Mesendoderm (in vitro differentiated cells): Measurements from ENCODE around the gene DCT. TPM values are rescaled to one million over a fixed set of nuclear protein-coding genes. Genes with fewer than 3 reads are reported as not detected.
"Not testable (repeated sequence)": the region's sequence is repeated elsewhere in the genome, so short reads cannot be mapped to it uniquely, and the experiment has no call there.

Experiments used
- DNase-seq: peaks from one replicate; pipeline ENCODE4 v3.0.0; 2013
- H2AK5ac ChIP-seq: 2 replicates; pipeline ENCODE4 v1.6.1; 2013; ENCODE audit warnings: low read length, inconsistent platforms
- H2BK120ac ChIP-seq: 2 replicates; pipeline ENCODE4 v1.6.1; 2013; ENCODE audit warnings: low read depth, mild to moderate bottlenecking, low read length, moderate library complexity, mixed read lengths
- H2BK15ac ChIP-seq: replicated peaks from 2 replicates; pipeline ENCODE4 v1.6.1; 2013; ENCODE audit warnings: low read depth, mild to moderate bottlenecking, moderate library complexity
- H2BK5ac ChIP-seq: 2 replicates; pipeline ENCODE4 v1.6.1; 2013; ENCODE audit warnings: low read length, inconsistent platforms
- H3K18ac ChIP-seq: 2 replicates; pipeline ENCODE4 v1.6.1; 2013; ENCODE audit warnings: mild to moderate bottlenecking, low read length, mixed read lengths
- H3K23ac ChIP-seq: one replicate; pipeline ENCODE4 v1.6.1; 2013; ENCODE audit warnings: low read length
- H3K27ac ChIP-seq: 2 replicates; pipeline ENCODE4 v1.5.1; 2013; ENCODE audit warnings: low read depth, mild to moderate bottlenecking, inconsistent platforms, low read length, moderate library complexity
- H3K27me3 ChIP-seq: 2 replicates; pipeline ENCODE4 v1.6.1; 2013; ENCODE audit warnings: low read length, control low read depth, mild to moderate bottlenecking, inconsistent platforms; ENCODE audit not compliant: insufficient read depth, poor library complexity
- H3K36me3 ChIP-seq: 2 replicates; pipeline ENCODE4 v1.6.1; 2013; ENCODE audit warnings: low read length, inconsistent platforms; ENCODE audit not compliant: control insufficient read depth, insufficient read depth
- H3K4ac ChIP-seq: one replicate; pipeline ENCODE4 v1.6.1; 2013; ENCODE audit warnings: low read depth, mild to moderate bottlenecking, low read length, moderate library complexity
- H3K4me1 ChIP-seq: 2 replicates; pipeline ENCODE4 v1.6.1; 2013; ENCODE audit warnings: low read depth, low read length, inconsistent platforms; ENCODE audit not compliant: control insufficient read depth
- H3K4me2 ChIP-seq: 2 replicates; pipeline ENCODE4 v1.6.1; 2013; ENCODE audit warnings: low read length
- H3K4me3 ChIP-seq: 2 replicates; pipeline ENCODE4 v1.5.1; 2013; ENCODE audit warnings: mild to moderate bottlenecking, low read length
- H3K56ac ChIP-seq: one replicate; pipeline ENCODE4 v1.6.1; 2013; ENCODE audit warnings: low read length
- H3K79me1 ChIP-seq: 2 replicates; pipeline ENCODE4 v1.6.1; 2013; ENCODE audit warnings: low read length, inconsistent platforms
- H3K79me2 ChIP-seq: 2 replicates; pipeline ENCODE4 v1.6.1; 2013; ENCODE audit warnings: mild to moderate bottlenecking, low read length; ENCODE audit not compliant: control insufficient read depth, insufficient read depth
- H3K9ac ChIP-seq: 2 replicates; pipeline ENCODE4 v1.6.1; 2013; ENCODE audit warnings: low read length, inconsistent platforms
- H4K5ac ChIP-seq: one replicate; pipeline ENCODE4 v1.6.1; 2013; ENCODE audit warnings: low read length
- H4K8ac ChIP-seq: one replicate; pipeline ENCODE4 v1.6.1; 2013; ENCODE audit warnings: low read depth, mild to moderate bottlenecking, control low read depth, low read length, moderate library complexity
- WGBS: extraction: QIAGEN DNeasy Blood & Tissue Kit; methylation state at CpG from one replicate; pipeline ENCODE4 v1.1.7; 2013; ENCODE audit warnings: low lambda C conversion rate, missing lambda C conversion rate; ENCODE audit not compliant: insufficient coverage; ENCODE audit errors: extremely low coverage; 5-methylcytosine and 5-hydroxymethylcytosine counted together
- polyA plus RNA-seq, 2 experiments: library from polyadenylated mRNA; stranded (reverse); fragments of 200-250 nt; gene quantifications; one replicate each; pipeline ENCODE4 v1.2.3, GENCODE V29; 2013

Gene DCT
- not detected for polyA plus RNA-seq (2013, experiment 1 of 2)
- polyA plus RNA-seq (2013, experiment 2 of 2) = 0.01 TPM

DNA sequence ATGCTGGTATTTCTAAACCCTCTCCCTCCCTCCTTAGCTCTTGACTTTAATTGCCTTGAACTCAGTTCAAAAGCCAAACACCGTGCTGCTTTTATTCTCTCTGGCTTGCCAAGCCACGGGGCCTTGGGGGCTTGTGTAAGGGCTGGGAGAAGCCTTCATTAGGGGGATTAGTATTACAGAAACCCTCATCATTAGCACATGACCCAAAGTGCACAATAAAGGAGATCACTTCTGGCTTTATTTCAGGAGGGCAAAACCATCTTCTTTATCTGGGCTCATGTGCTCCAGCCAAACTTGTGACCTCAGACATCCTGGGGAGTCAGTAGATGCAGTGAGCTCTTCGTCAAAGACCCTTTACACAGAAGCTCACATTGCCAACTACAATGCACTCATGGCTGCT lies at the start of gene DCT:
Gene DCT, minus strand, starts transcription at position 67 of the 400 bp plus-strand sequence. CDS start 427 bp downstream, outside the sequence.
- no peak within 1 kb of the TSS for H3K4me2 ChIP-seq
- H4K8ac ChIP-seq = no peak within 1 kb of the TSS
- H3K4ac ChIP-seq = no peak within 1 kb of the TSS
- no peaks in the 10 kb centered on the region for H3K79me2 ChIP-seq
- H3K27me3 ChIP-seq = no peaks in the 10 kb centered on the region
- H2BK15ac ChIP-seq = no peak within 1 kb of the TSS
- no peak for DNase-seq
- no peak within 1 kb of the TSS for H3K56ac ChIP-seq
- no peak within 1 kb of the TSS for H4K5ac ChIP-seq
- no peak within 1 kb of the TSS for H3K18ac ChIP-seq
- no peak within 1 kb of the TSS for H2BK120ac ChIP-seq
- no peak within 1 kb of the TSS for H3K9ac ChIP-seq
- H3K4me1 ChIP-seq = no peaks in the 10 kb centered on the region
- H3K23ac ChIP-seq = no peak within 1 kb of the TSS
- no peak within 1 kb of the TSS for H3K27ac ChIP-seq
- H2BK5ac ChIP-seq = no peak within 1 kb of the TSS
- no peaks in the 10 kb centered on the region for H3K79me1 ChIP-seq
- no peak within 1 kb of the TSS for H3K4me3 ChIP-seq
- H3K36me3 ChIP-seq = no peaks in the 10 kb centered on the region
- no peak within 1 kb of the TSS for H2AK5ac ChIP-seq
- WGBS = no CpG with 5 or more reads among the region's 3 CpGs

DNA sequence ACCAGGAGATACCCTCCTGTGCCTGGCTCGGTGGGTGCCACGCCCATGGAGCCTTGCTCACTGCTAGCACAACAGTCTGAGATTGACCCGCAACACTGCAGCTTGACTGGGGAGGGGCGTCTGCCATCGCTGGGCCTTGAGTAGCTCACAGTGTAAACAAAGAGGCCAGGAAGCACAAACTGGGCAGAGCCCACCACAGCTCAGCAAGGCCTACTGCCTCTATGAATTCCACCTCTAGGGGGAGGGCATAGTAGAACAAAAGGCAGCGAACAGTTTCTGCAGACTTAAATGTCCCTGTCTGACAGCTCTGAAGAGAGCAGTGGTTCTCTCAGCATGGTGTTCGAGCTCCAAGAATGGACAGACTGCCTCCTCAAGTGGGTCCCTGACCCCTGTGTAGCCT lies 47.5 kb upstream of the DCT start:
- not testable (repeated sequence) for H3K79me2 ChIP-seq, H3K18ac ChIP-seq, H3K79me1 ChIP-seq, H3K4ac ChIP-seq, H4K8ac ChIP-seq, H3K36me3 ChIP-seq, H2BK15ac ChIP-seq, H3K27me3 ChIP-seq, H4K5ac ChIP-seq, H3K56ac ChIP-seq, H3K27ac ChIP-seq, H3K4me3 ChIP-seq, H2AK5ac ChIP-seq, H3K4me2 ChIP-seq, H3K9ac ChIP-seq, H3K4me1 ChIP-seq, H2BK120ac ChIP-seq, H2BK5ac ChIP-seq, DNase-seq, H3K23ac ChIP-seq
- no CpG with 5 or more reads among the region's 7 CpGs for WGBS

DNA sequence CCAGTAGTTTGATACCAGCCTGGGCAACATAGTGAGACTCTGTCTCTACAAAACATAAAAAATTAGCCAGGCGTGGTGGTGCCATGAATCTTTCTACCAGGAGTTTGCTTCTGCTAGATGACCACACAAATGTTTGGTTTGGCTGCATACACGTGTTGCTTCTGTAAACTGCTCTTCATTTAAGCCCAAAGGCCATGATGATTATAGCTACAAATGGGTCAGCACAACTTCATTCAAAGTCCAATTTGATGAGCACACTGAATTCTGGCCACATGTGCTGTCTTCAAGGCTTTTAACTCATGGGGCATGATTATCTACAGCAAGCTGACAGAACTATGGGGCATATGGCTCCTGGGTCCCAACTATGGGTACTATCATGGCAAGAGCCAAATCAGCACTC lies 46.3 kb upstream of the DCT start:
- Histone ChIP-seq H3K79me2 (no peaks in the 10 kb centered on the region), H2BK120ac (no peak overlapping the region), H3K4me3 (no peak overlapping the region), H3K56ac (no peak overlapping the region), H3K23ac (no peak overlapping the region), H4K5ac (no peak overlapping the region), H3K79me1 (no peaks in the 10 kb centered on the region), H2BK15ac (no peak overlapping the region), H3K4ac (no peak overlapping the region), H4K8ac (no peak overlapping the region), H3K36me3 (no peaks in the 10 kb centered on the region), H3K9ac (no peak overlapping the region), H3K4me2 (no peak overlapping the region), H3K4me1 (no peaks in the 10 kb centered on the region), H3K27me3 (no peaks in the 10 kb centered on the region), H3K18ac (no peak overlapping the region), H2BK5ac (no peak overlapping the region), H3K27ac (no peak overlapping the region), H2AK5ac (no peak overlapping the region)
- WGBS = no CpG with 5 or more reads among the region's 2 CpGs
- DNase-seq = no peak

DNA sequence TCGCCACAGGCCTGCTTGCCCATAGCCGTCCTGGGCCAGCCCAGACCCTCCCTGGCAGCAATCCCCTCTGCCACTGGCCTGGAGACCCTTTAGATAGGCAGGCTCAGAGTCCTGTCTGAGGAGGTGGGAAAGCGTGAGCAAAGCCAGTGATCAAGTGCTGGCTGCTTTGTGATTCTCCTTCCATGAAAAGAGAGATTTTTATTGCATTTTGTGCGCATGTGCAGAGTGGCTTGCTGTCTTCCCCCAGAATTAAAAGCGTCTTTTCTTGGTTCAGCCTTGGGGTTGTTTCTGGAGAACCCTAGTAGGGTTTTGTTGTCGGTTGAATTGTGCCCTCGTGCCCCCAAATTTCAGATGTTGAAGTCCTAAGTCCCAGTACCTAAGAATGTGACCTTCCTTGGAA lies 44.9 kb upstream of the DCT start:
- no peak overlapping the region for H4K8ac ChIP-seq
- no CpG with 5 or more reads among the region's 7 CpGs for WGBS
- no peaks in the 10 kb centered on the region for H3K79me1 ChIP-seq

DNA sequence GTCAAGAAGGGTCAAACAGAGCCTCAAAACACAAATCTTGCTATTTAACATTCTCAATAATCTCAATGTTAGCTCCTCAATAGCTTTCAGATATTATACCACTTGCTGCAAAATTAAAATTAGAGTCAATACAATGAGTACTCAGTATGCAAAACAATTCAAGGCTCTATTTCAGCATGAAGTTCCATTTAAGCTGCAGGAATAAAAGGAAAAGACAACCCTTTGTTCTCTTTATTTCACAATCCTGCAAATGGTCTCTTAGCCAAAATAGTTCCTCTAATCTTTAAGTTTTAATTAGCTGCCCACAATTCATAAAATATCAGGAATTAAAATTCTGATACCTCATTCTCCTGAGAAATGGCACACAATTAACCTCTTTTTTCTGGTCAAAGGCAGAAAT lies 40.5 kb upstream of the DCT start:
- H3K4ac ChIP-seq = no peak overlapping the region
- no peak overlapping the region for H3K23ac ChIP-seq
- no peaks in the 10 kb centered on the region for H3K79me1 ChIP-seq
- H4K8ac ChIP-seq = no peak overlapping the region
- no peaks in the 10 kb centered on the region for H3K79me2 ChIP-seq
- H4K5ac ChIP-seq = no peak overlapping the region
- no peak overlapping the region for H3K18ac ChIP-seq
- H3K27ac ChIP-seq = no peak overlapping the region
- H3K4me3 ChIP-seq = no peak overlapping the region
- H3K27me3 ChIP-seq = no peaks in the 10 kb centered on the region
- no peak overlapping the region for H3K4me2 ChIP-seq
- no peak overlapping the region for H2AK5ac ChIP-seq
- H3K36me3 ChIP-seq = no peaks in the 10 kb centered on the region
- H3K56ac ChIP-seq = no peak overlapping the region
- no peaks in the 10 kb centered on the region for H3K4me1 ChIP-seq
- H2BK5ac ChIP-seq = no peak overlapping the region
- H2BK120ac ChIP-seq = no peak overlapping the region
- no peak overlapping the region for H2BK15ac ChIP-seq
- DNase-seq = no peak
- H3K9ac ChIP-seq = no peak overlapping the region

More for the DNA sequence above, 44.9 kb upstream of the DCT start:
- no peak overlapping the region for H3K27ac ChIP-seq
- H3K4me3 ChIP-seq = no peak overlapping the region
- no peak overlapping the region for H2AK5ac ChIP-seq
- H3K56ac ChIP-seq = no peak overlapping the region
- no peaks in the 10 kb centered on the region for H3K27me3 ChIP-seq
- H3K4me1 ChIP-seq = no peaks in the 10 kb centered on the region
- H3K9ac ChIP-seq = no peak overlapping the region
- H3K23ac ChIP-seq = no peak overlapping the region
- no peaks in the 10 kb centered on the region for H3K79me2 ChIP-seq
- no peaks in the 10 kb centered on the region for H3K36me3 ChIP-seq
- H2BK5ac ChIP-seq = no peak overlapping the region
- no peak overlapping the region for H3K4ac ChIP-seq
- no peak overlapping the region for H4K5ac ChIP-seq
- no peak for DNase-seq
- no peak overlapping the region for H3K4me2 ChIP-seq
- no peak overlapping the region for H3K18ac ChIP-seq
- H2BK15ac ChIP-seq = no peak overlapping the region
- no peak overlapping the region for H2BK120ac ChIP-seq

DNA sequence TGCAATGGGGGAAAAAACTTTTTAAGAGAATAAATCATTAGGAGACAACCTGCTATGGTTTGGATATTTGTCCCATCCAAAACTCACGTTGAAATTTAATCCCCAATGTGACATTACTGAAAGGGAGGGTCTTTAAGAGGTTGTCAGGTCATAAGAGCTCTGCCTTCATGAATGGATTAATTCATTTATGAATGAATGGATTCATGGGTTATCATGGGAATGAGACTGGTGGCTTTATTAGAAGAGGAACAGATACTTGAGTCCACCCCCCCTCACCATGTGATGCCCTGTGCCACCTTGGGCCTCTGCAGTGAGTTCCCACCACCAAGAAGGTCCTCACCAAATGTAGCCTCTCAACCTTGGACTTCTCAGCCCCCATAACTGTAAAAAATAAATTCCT lies 37.0 kb upstream of the DCT start:
- H3K9ac ChIP-seq = no peak overlapping the region
- H3K27me3 ChIP-seq = no peaks in the 10 kb centered on the region
- H3K27ac ChIP-seq = no peak overlapping the region
- H2BK15ac ChIP-seq = no peak overlapping the region
- H3K56ac ChIP-seq = no peak overlapping the region
- H3K18ac ChIP-seq = no peak overlapping the region
- H3K79me2 ChIP-seq = no peaks in the 10 kb centered on the region
- H2AK5ac ChIP-seq = no peak overlapping the region
- H4K8ac ChIP-seq = no peak overlapping the region
- DNase-seq = no peak
- H3K23ac ChIP-seq = no peak overlapping the region
- H3K36me3 ChIP-seq = no peaks in the 10 kb centered on the region
- H3K4me3 ChIP-seq = no peak overlapping the region
- no peaks in the 10 kb centered on the region for H3K4me1 ChIP-seq
- H2BK120ac ChIP-seq = no peak overlapping the region
- H3K4ac ChIP-seq = no peak overlapping the region
- H4K5ac ChIP-seq = no peak overlapping the region
- H2BK5ac ChIP-seq = no peak overlapping the region
- no CpG with 5 or more reads among the region's 1 CpG for WGBS
- no peaks in the 10 kb centered on the region for H3K79me1 ChIP-seq
- no peak overlapping the region for H3K4me2 ChIP-seq
